HepG2 (cell line): ENCODE data around the gene KIF9. TPM values are rescaled to one million over a fixed set of nuclear protein-coding genes. Genes with fewer than 3 reads are reported as not detected.

Experiments used
- CHD4 ChIP-seq: fragments of 200-600 bp; sonication (generic); IDR thresholded peaks from 2 replicates; pipeline ENCODE4 v1.7.0; 2017; ENCODE audit warnings: mild to moderate bottlenecking, low read length, borderline replicate concordance
- GABPB1 ChIP-seq: IDR thresholded peaks from 2 replicates; pipeline ENCODE4 v1.6.1; 2016; ENCODE audit warnings: mild to moderate bottlenecking, missing genetic modification reagents, moderate library complexity, missing compliant biosample characterization
- KLF11 ChIP-seq: IDR thresholded peaks from 2 replicates; pipeline ENCODE4 v1.6.1; 2016; ENCODE audit warnings: missing compliant biosample characterization
- MIXL1 ChIP-seq: IDR thresholded peaks from 2 replicates; pipeline ENCODE4 v1.6.1; 2016
- MLLT10 ChIP-seq: sonication (generic); formaldehyde crosslinking; IDR thresholded peaks from 2 replicates; pipeline ENCODE4 v1.4.0; 2020; ENCODE audit warnings: missing genetic modification reagents
- NFIB ChIP-seq: sonication (generic); formaldehyde crosslinking; IDR thresholded peaks from 2 replicates; pipeline ENCODE4 v1.9.0; 2021; ENCODE audit warnings: missing genetic modification reagents, mild to moderate bottlenecking, borderline replicate concordance
- NRL ChIP-seq: sonication (generic); formaldehyde crosslinking; IDR thresholded peaks from 2 replicates; pipeline ENCODE4 v1.5.0; 2020; ENCODE audit warnings: missing genetic modification reagents, mild to moderate bottlenecking, moderate library complexity, borderline replicate concordance
- PHF8 ChIP-seq: sonication (generic); formaldehyde crosslinking; IDR thresholded peaks from 2 replicates; pipeline ENCODE4 v1.5.0; 2020; ENCODE audit warnings: missing genetic modification reagents
- SP1 ChIP-seq, 2 experiments: fragments of 450-650 bp in 1 of 2; sonication (generic) in 1 of 2; formaldehyde crosslinking in 1 of 2; IDR thresholded peaks; 2 replicates each; pipeline versions ENCODE4 v1.4.0 to v1.6.1; 2016 to 2020; ENCODE audit warnings: missing genetic modification reagents in 1 of 2
- SRF ChIP-seq: IDR thresholded peaks from 2 replicates; pipeline ENCODE4 v1.6.1; 2011; ENCODE audit warnings: mild to moderate bottlenecking, low read depth, low read length, moderate library complexity
- TAF15 ChIP-seq: fragments of 200-400 bp; formaldehyde crosslinking; IDR thresholded peaks from one replicate; pipeline ENCODE4 v1.6.1; 2018; ENCODE audit warnings: mild to moderate bottlenecking, low read depth, low read length; ENCODE audit not compliant: poor library complexity, severe bottlenecking
- TCF7 ChIP-seq: sonication (generic); IDR thresholded peaks from 2 replicates; pipeline ENCODE4 v1.6.1; 2016; ENCODE audit warnings: antibody characterized with exemption, low read depth
- ZFP37 ChIP-seq: sonication (generic); formaldehyde crosslinking; IDR thresholded peaks from 2 replicates; pipeline ENCODE4 v1.4.0; 2020; ENCODE audit warnings: missing genetic modification reagents, borderline replicate concordance
- ZKSCAN1 ChIP-seq: fragments of 150-350 bp; IDR thresholded peaks from 2 replicates; pipeline ENCODE4 v1.6.1; 2014; ENCODE audit warnings: low read length
- ZNF33A ChIP-seq: sonication (generic); formaldehyde crosslinking; IDR thresholded peaks from 2 replicates; pipeline ENCODE4 v1.5.1; 2020; ENCODE audit warnings: missing genetic modification reagents, mild to moderate bottlenecking, moderate library complexity, borderline replicate concordance
- ZNF382 ChIP-seq: sonication (generic); formaldehyde crosslinking; IDR thresholded peaks from 2 replicates; pipeline ENCODE4 v1.5.0; 2020; ENCODE audit warnings: missing genetic modification reagents, mild to moderate bottlenecking, borderline replicate concordance
- ZNF460 ChIP-seq: sonication (generic); formaldehyde crosslinking; IDR thresholded peaks from 2 replicates; pipeline ENCODE4 v1.5.1; 2020; ENCODE audit warnings: missing genetic modification reagents, mild to moderate bottlenecking, borderline replicate concordance
- ZNF614 ChIP-seq: IDR thresholded peaks from 2 replicates; pipeline ENCODE4 v1.6.1; 2018; ENCODE audit warnings: missing biosample characterization, missing genetic modification reagents, inconsistent platforms, borderline replicate concordance
- ZNF724P ChIP-seq: sonication (generic); formaldehyde crosslinking; IDR thresholded peaks from 2 replicates; pipeline ENCODE4 v1.8.0; 2022; ENCODE audit warnings: missing genetic modification reagents, borderline replicate concordance
- ZNF790 ChIP-seq: sonication (generic); formaldehyde crosslinking; IDR thresholded peaks from 2 replicates; pipeline ENCODE4 v1.8.0; 2022; ENCODE audit warnings: missing genetic modification reagents, mild to moderate bottlenecking, borderline replicate concordance
- ZNF883 ChIP-seq: sonication (generic); formaldehyde crosslinking; IDR thresholded peaks from 2 replicates; pipeline ENCODE4 v1.5.1; 2020; ENCODE audit warnings: mild to moderate bottlenecking, missing genetic modification reagents; ENCODE audit errors: not compliant biosample characterization
- polyA plus RNA-seq, 8 experiments: library from polyadenylated mRNA; depleted of rRNA in 3 of 8; stranded (reverse) in 7 of 8; unstranded in 1 of 8; fragments of >200 nt; fragmentation: Illumina TruSeq in 4 of 8; extraction: Trizol in 4 of 8; gene quantifications; 2 replicates each; pipeline versions ENCODE4 v1.2.1 to v1.2.3, GENCODE V29; 2011 to 2016; ENCODE audit warnings: low read depth in 4 of 8, missing spikeins in 1 of 8, mixed read lengths in 1 of 8; ENCODE audit not compliant: insufficient read depth in 1 of 8
- total RNA-seq, 5 experiments: library from RNA; depleted of rRNA; stranded (reverse); fragments of >200 nt; fragmentation: Illumina TruSeq; extraction: Trizol; gene quantifications; 2 replicates each; pipeline ENCODE4 v1.2.3, GENCODE V29; 2016; ENCODE audit warnings: low read depth in 1 of 5
- TF ChIP-seq, protein P1 (sequence below): sonication (generic); formaldehyde crosslinking; IDR thresholded peaks from 2 replicates; pipeline ENCODE4 v1.8.1; 2023; ENCODE audit warnings: missing genetic modification reagents, inconsistent platforms, borderline replicate concordance
- TF ChIP-seq, protein P2 (sequence below): sonication (generic); formaldehyde crosslinking; IDR thresholded peaks from 2 replicates; pipeline ENCODE4 v1.9.0; 2021; ENCODE audit warnings: missing genetic modification reagents, mild to moderate bottlenecking, borderline replicate concordance

KIF9 gene
- total and polyA plus RNA-seq, 2 of the 13 experiments (the other 11 are each of a cell fraction or from before 2014, with no cell fraction given): 5.1 to 16.9 TPM

DNA sequence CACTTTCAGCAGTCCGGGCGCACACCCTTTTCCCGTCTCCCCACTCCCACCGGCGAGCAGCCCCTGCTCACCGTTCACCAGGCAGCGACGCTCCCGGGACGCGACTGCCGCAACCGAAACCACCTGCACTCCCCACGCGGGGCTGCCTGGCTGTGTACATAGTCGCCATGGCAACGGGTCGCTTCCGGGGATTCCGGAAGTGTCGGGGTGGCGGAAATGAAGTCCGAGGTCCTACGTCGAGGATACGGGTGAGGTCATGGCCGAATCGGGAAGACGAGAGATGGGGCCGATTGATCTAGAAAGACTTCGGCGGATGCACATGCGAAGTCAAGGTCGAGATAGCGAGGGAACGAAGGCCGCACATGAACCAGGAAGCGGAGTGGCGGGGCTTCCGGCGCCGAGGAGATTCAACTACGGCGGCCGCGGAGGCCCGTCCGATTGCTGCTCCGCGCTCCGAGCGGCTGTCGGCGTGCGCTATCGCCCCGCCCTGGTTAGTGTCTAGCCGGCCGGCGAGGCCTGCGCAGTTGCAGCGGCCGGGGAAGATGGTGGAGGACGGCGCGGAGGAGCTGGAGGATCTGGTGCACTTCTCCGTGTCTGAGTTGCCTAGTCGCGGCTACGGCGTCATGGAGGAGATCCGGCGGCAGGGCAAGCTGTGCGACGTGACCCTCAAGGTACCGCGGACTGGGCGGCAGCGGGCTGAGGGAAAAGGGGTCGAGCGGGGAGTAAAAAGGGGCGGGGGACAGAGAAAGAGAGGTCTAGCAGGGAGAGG lies at the start of gene KIF9, which contains the start of gene KLHL18 (continued):
- TF ChIP-seq MLLT10 (no peak), ZNF724P (CRISPR knock-in tag) (no peak; the same call in 1 of the 2 replicates), NFIB (CRISPR knock-in tag) (no peak), ZNF883 (CRISPR knock-in tag) (peak; percentile 45), ZNF790 (CRISPR knock-in tag) (0 out of 2 replicates have a peak, but pooled peaks have one; percentile 23), PHF8 (CRISPR knock-in tag) (peak; percentile 92), SRF (no peak), MIXL1 (CRISPR knock-in tag) (0 out of 2 replicates have a peak, but pooled peaks have one; percentile 44), NRL (CRISPR knock-in tag) (peak; percentile 66), ZKSCAN1 (no peak), GABPB1 (CRISPR knock-in tag) (peak; percentile 98), ZNF382 (CRISPR knock-in tag) (no peak), ZNF33A (CRISPR knock-in tag) (no peak; the same call in 1 of the 2 replicates), ZNF460 (CRISPR knock-in tag) (no peak), ZFP37 (CRISPR knock-in tag) (no peak), ZNF614 (CRISPR knock-in tag) (peak; percentile 81; the same call in 1 of the 2 replicates), TAF15 (peak; percentile 25), SP1 (IDR thresholded peaks at IDR 0.05) (no peak), SP1 (CRISPR knock-in tag; IDR thresholded peaks at IDR 0.05) (peak; percentile 32; the same call in 1 of the 2 replicates), CHD4 (no peak), TCF7 (no peak; the same call in 1 of the 2 replicates), KLF11 (CRISPR knock-in tag) (peak; percentile 78; the same call in 1 of the 2 replicates)
- TF ChIP-seq, protein P1, sequence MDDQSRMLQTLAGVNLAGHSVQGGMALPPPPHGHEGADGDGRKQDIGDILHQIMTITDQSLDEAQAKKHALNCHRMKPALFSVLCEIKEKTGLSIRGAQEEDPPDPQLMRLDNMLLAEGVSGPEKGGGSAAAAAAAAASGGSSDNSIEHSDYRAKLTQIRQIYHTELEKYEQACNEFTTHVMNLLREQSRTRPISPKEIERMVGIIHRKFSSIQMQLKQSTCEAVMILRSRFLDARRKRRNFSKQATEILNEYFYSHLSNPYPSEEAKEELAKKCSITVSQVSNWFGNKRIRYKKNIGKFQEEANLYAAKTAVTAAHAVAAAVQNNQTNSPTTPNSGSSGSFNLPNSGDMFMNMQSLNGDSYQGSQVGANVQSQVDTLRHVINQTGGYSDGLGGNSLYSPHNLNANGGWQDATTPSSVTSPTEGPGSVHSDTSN (CRISPR knock-in tag): no peak
- TF ChIP-seq, protein P2, sequence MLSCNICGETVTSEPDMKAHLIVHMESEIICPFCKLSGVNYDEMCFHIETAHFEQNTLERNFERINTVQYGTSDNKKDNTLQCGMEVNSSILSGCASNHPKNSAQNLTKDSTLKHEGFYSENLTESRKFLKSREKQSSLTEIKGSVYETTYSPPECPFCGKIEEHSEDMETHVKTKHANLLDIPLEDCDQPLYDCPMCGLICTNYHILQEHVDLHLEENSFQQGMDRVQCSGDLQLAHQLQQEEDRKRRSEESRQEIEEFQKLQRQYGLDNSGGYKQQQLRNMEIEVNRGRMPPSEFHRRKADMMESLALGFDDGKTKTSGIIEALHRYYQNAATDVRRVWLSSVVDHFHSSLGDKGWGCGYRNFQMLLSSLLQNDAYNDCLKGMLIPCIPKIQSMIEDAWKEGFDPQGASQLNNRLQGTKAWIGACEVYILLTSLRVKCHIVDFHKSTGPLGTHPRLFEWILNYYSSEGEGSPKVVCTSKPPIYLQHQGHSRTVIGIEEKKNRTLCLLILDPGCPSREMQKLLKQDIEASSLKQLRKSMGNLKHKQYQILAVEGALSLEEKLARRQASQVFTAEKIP: no peak
